Activated CD8-positive, alpha-beta T cell treated with anti-CD3 and anti-CD28 coated beads for 36 hours (primary cell): ENCODE data around the gene WNT2. TPM values are rescaled to one million over a fixed set of nuclear protein-coding genes. Genes with fewer than 3 reads are reported as not detected.

Source experiments
- ATAC-seq: fragments of 200-7000 bp; cut with Tn5 transposase; one replicate; pipeline ENCODE4 v1.10.0; 2021; ENCODE audit warnings: mild to moderate bottlenecking, moderate library complexity
- CTCF ChIA-PET: fragments of 350-600 bp; sonication (Branson Sonifier 250); formaldehyde crosslinking; loops from one replicate; lab custom pipeline; 2021; ENCODE audit warnings: antibody characterized with exemption; lab: Charles Lee
- POLR2A ChIA-PET: fragments of 350-600 bp; sonication (Branson Sonifier 250); formaldehyde crosslinking; loops from one replicate; lab custom pipeline; 2021; ENCODE audit warnings: antibody characterized with exemption; lab: Charles Lee
- DNase-seq: peaks from one replicate; pipeline ENCODE4 v3.0.0-alpha.2; 2020
- H3K27ac Mint-ChIP-seq: one replicate; pipeline ENCODE4 v1.8.0; 2021; ENCODE audit warnings: mild to moderate bottlenecking, mixed read lengths
- H3K27me3 Mint-ChIP-seq: one replicate; pipeline ENCODE4 v1.8.0; 2021; ENCODE audit warnings: mixed read lengths
- H3K36me3 Mint-ChIP-seq: one replicate; pipeline ENCODE4 v1.8.0; 2021; ENCODE audit warnings: low read depth, mixed read lengths
- H3K4me1 Mint-ChIP-seq: one replicate; pipeline ENCODE4 v1.8.0; 2021; ENCODE audit warnings: low read depth, mixed read lengths
- H3K4me3 Mint-ChIP-seq: one replicate; pipeline ENCODE4 v1.8.0; 2021; ENCODE audit warnings: mild to moderate bottlenecking, moderate library complexity, mixed read lengths
- H3K9me3 Mint-ChIP-seq: one replicate; pipeline ENCODE4 v1.8.0; 2021; ENCODE audit warnings: mixed read lengths
- intact Hi-C: fragments of 100-400 bp; cut with micrococcal nuclease; formaldehyde crosslinking; loops from one replicate; pipeline ENCODE4 v1.10.0; 2022
- total RNA-seq, 2 experiments: library from RNA; stranded (reverse); gene quantifications; one replicate each; pipeline ENCODE4 v1.2.3, GENCODE V29; 2021
- TF ChIP-seq, protein P1 (sequence below): fragments of 200-600 bp; IDR thresholded peaks from one replicate; pipeline ENCODE4 v1.8.0; 2022; ENCODE audit warnings: antibody characterized with exemption, mild to moderate bottlenecking

The WNT2 gene
- total RNA-seq, 2 experiments from 2014 or later, result not detected

DNA sequence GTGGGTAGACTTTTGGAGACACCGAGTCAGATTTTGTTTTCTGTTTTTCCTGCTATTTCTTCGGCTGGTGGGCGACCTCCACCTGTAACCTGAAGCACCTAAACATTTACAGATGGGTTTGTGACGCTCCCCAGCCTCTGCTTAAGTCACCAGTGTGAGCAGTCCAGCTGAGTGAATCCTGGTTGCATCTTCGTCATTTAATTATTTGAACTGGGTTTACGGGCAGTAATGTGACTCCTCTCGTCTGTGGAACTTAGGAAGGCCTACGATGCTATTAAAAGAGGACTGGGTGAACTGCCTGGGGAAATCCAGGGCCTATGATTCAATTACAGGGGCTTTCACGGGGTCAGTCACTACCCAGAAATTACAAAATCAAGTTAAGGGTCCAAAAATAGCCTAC lies 52.5 kb downstream of the WNT2 start:
- Mint-ChIP-seq H3K36me3 (no peaks in the 10 kb centered on the region), H3K27me3 (peaks cover 11% of the 10 kb centered on the region), H3K4me1 (no peaks in the 10 kb centered on the region), H3K9me3 (no peaks in the 10 kb centered on the region), H3K4me3 (no peak overlapping the region), H3K27ac (no peak overlapping the region)
- ChIA-PET CTCF (no interaction called here), POLR2A (no interaction called here)
- ATAC-seq (no peak), DNase-seq (no peak)
- TF ChIP-seq, protein P1, sequence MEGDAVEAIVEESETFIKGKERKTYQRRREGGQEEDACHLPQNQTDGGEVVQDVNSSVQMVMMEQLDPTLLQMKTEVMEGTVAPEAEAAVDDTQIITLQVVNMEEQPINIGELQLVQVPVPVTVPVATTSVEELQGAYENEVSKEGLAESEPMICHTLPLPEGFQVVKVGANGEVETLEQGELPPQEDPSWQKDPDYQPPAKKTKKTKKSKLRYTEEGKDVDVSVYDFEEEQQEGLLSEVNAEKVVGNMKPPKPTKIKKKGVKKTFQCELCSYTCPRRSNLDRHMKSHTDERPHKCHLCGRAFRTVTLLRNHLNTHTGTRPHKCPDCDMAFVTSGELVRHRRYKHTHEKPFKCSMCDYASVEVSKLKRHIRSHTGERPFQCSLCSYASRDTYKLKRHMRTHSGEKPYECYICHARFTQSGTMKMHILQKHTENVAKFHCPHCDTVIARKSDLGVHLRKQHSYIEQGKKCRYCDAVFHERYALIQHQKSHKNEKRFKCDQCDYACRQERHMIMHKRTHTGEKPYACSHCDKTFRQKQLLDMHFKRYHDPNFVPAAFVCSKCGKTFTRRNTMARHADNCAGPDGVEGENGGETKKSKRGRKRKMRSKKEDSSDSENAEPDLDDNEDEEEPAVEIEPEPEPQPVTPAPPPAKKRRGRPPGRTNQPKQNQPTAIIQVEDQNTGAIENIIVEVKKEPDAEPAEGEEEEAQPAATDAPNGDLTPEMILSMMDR, result no peak
- intact Hi-C loops, result no loop called here

DNA sequence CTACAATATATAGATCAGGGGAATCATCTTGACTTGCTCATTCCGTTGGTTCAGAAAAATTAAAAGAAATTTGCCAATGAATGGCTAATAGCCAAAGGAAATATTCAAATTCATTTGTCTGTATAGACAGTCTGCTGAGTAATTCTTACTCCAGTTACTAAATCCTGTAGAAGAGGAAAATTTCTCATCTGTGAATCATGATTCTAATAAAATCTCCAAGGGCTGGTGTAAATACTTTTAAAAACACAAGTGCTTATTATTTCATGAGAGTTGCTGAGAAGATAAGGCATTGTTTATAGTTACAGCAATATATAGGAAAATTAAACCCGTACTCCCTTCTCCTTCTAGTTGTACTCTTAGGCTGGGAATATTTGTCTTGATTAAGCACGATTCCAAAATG lies 53.0 kb downstream of the WNT2 start:
- TF ChIP-seq, protein P1, result no peak
- ATAC-seq (no peak), DNase-seq (no peak)
- H3K9me3 Mint-ChIP-seq, result no peaks in the 10 kb centered on the region
- peaks cover 11% of the 10 kb centered on the region for H3K27me3 Mint-ChIP-seq
- no peaks in the 10 kb centered on the region for H3K36me3 Mint-ChIP-seq
- POLR2A ChIA-PET, result no interaction called here
- intact Hi-C loops, result no loop called here
- no peaks in the 10 kb centered on the region for H3K4me1 Mint-ChIP-seq
- no peak overlapping the region for H3K27ac Mint-ChIP-seq
- H3K4me3 Mint-ChIP-seq, result no peak overlapping the region
- CTCF ChIA-PET, result no interaction called here

DNA sequence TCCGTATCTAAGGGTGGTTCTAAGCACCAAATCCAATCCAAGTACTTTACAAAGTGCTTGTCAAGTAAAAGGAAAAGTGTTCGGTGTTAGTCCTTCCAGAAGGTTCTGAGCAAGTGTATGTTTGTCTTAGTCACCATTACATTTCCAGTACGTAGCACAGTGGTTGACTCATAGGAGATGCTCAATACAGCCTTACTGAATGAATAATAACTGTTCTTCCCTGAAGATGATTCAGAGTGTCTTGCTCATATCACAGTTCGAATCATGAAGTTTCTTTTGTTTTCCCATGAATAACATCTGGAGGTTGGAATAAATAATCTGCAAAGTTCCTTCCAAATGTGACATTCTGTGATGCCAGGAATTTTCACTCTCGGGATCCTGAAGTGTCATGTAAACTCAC lies 53.4 kb downstream of the WNT2 start:
- Mint-ChIP-seq H3K4me1 (no peaks in the 10 kb centered on the region), H3K27ac (no peak overlapping the region), H3K4me3 (no peak overlapping the region), H3K9me3 (no peaks in the 10 kb centered on the region), H3K27me3 (peaks cover 11% of the 10 kb centered on the region), H3K36me3 (no peaks in the 10 kb centered on the region)
- TF ChIP-seq, protein P1, result no peak
- intact Hi-C loops, result no loop called here
- DNase-seq (no peak), ATAC-seq (no peak)
- POLR2A ChIA-PET, result no interaction called here
- CTCF ChIA-PET, result no interaction called here

DNA sequence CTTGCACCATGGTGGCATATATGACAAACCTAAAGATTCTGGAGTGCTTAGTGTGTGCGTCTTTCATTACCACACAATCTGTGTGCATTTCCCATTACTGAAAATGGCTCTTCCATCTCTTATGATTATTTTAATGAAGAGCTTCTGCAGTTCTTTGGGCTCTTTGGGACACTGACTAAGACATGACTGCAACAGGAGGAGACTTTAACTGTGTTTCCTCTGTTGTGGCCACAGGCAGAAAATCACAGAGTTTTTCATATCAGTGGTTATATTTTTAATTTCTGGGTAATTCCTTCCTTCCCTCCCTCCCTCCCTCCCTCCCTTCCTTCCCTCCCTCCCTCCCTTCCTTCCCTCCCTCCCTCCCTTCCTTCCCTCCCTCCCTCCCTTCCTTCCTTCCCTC lies 58.1 kb downstream of the WNT2 start:
- ChIA-PET CTCF (no interaction called here), POLR2A (interaction anchor here (0.6 kb wide), 1 partner anchor 909 kb away, joined by 3 read pairs; no protein-coding TSS in a partner anchor)
- DNase-seq, result no peak
- no peaks in the 10 kb centered on the region for H3K9me3 Mint-ChIP-seq
- intact Hi-C loops, result no loop called here
- H3K4me3 Mint-ChIP-seq, result no peak overlapping the region
- H3K27ac Mint-ChIP-seq, result no peak overlapping the region
- TF ChIP-seq, protein P1, result no peak
- H3K4me1 Mint-ChIP-seq, result no peaks in the 10 kb centered on the region
- ATAC-seq, result no peak
- H3K36me3 Mint-ChIP-seq, result no peaks in the 10 kb centered on the region
- H3K27me3 Mint-ChIP-seq, result peaks cover 7% of the 10 kb centered on the region

DNA sequence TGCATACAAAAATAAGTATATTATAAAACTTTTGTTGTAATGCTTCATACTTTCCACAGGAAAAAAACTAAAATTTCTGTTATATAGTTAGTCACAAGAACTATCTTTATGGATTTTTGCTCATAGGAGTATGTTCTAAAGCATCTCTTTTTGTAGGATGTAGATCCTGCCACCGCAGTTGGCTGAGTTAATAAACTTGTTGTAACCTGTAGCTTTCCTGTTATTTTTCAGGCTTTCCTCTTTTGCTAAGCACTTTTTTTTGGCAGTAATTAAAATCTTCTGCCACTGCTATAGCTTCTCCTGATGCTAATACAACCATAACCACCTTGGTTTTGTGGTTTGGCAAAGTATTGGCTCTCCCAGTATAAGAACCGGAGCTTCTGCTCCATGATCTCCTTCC lies 60.3 kb downstream of the WNT2 start:
- ATAC-seq (no peak), DNase-seq (no peak)
- TF ChIP-seq, protein P1, result no peak
- Mint-ChIP-seq H3K4me1 (no peaks in the 10 kb centered on the region), H3K9me3 (no peaks in the 10 kb centered on the region), H3K27me3 (peaks cover 9% of the 10 kb centered on the region), H3K36me3 (no peaks in the 10 kb centered on the region), H3K4me3 (no peak overlapping the region), H3K27ac (no peak overlapping the region)
- POLR2A ChIA-PET, result no interaction called here
- CTCF ChIA-PET, result no interaction called here
- intact Hi-C loops, result no loop called here
